Measurements from ENCODE around the gene PRKCA. TPM values are rescaled to one million over a fixed set of nuclear protein-coding genes. Genes with fewer than 3 reads are reported as not detected.
A peak's percentile ranks its signal among the peaks of the same experiment; 100 is the strongest.

Gene PRKCA
- total and polyA plus RNA-seq, 2 of the 13 experiments (the other 11 are each of a cell fraction or from before 2014, with no cell fraction given): 18.5 to 21.5 TPM

DNA sequence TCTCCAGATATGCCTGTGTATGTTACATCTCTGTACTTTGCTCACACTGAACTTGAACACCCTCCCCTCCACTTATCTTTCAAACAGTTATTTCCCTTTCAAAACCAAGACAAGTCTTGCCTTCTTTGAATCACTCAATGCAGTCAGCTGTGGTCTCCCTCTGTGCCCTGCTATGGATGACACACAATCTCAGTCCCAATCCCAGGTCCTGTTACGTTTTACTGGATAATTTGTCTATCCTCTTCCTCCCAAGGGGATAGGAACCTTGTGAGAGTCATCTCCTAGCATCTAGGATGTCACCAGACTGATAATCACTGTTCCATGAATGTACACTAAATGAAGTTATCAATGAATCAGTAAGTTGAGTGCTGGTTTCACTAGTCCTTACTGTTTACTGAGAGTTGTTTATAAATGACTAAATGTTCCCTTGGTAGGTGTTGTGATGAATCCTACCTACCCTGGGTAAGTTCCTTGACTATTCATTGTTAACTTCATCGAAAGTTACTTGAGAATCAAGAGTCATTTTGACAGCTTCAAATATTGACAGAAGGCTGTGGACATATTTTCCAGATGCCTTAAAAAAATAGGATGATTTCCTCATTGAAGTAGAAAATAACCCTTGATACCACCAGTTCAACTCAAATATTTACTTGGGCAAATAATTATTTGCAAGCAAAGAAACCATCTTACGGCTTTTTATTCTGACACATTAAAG lies 244.9 kb downstream of the PRKCA start (continued):
- TF ChIP-seq, protein P1, sequence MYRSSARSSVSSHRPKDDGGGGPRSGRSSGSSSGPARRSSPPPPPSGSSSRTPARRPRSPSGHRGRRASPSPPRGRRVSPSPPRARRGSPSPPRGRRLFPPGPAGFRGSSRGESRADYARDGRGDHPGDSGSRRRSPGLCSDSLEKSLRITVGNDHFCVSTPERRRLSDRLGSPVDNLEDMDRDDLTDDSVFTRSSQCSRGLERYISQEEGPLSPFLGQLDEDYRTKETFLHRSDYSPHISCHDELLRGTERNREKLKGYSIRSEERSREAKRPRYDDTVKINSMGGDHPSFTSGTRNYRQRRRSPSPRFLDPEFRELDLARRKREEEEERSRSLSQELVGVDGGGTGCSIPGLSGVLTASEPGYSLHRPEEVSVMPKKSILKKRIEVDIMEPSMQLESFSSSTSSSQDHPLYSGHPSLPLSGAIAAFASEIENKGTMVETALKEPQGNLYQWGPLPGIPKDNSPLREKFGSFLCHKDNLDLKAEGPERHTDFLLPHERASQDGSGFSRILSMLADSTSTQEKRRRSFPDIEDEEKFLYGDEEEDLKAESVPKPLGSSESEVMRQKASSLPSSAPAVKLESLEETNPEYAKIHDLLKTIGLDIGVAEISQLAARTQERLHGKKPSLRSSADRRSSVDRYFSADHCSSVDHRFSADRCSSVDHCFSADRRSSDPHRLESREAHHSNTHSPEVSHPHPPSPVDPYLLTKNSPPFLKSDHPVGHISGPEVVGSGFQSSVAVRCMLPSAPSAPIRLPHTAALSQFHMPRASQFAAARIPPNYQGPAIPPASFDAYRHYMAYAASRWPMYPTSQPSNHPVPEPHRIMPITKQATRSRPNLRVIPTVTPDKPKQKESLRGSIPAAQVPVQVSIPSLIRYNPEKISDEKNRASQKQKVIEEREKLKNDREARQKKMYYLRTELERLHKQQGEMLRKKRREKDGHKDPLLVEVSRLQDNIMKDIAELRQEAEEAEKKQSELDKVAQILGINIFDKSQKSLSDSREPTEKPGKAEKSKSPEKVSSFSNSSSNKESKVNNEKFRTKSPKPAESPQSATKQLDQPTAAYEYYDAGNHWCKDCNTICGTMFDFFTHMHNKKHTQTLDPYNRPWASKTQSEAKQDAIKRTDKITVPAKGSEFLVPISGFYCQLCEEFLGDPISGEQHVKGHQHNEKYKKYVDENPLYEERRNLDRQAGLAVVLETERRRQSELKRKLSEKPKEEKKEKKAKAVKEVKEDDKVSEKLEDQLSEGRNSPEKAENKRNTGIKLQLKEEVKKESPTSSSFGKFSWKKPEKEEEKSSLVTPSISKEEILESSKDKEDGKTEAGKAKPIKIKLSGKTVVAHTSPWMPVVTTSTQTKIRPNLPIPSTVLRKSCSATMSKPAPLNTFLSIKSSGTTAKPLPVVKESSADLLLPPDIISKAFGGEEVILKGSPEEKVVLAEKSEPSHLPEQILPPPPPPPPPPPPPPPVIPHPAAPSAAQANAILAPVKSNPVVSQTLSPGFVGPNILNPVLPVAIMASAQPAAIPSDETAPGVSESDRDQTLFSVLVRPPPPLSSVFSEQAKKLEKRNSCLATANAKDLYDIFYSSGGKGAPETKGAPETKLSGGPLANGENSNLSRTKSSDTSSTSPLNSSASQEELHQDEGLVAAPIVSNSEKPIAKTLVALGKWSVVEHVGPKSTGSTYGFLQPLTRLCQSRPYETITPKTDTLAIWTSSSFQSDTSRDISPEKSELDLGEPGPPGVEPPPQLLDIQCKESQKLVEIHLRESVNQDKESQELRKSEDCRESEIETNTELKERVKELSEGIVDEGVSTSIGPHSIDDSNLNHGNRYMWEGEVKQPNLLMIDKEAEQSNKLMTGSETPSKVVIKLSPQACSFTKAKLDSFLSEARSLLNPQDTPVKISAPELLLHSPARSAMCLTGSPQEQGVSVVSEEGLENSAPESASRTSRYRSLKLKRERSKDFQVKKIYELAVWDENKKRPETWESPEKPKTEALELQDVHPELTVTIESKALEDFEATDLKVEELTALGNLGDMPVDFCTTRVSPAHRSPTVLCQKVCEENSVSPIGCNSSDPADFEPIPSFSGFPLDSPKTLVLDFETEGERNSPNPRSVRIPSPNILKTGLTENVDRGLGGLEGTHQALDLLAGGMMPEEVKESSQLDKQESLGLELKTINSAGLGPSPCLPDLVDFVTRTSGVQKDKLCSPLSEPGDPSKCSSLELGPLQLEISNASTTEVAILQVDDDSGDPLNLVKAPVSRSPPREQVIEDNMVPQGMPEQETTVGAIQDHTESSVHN (CRISPR knock-in tag; IDR thresholded peaks at IDR 0.05): no peak
- TF ChIP-seq AGO2 (optimal IDR thresholded peaks at IDR 0.05; ENCODE audit: low read depth, low read length): no peak
- TF ChIP-seq SP4 (CRISPR knock-in tag; IDR thresholded peaks at IDR 0.05): no peak
- no peak for TF ChIP-seq FOXC1 (CRISPR knock-in tag; IDR thresholded peaks at IDR 0.05; ENCODE audit: borderline replicate concordance)
- TF ChIP-seq ZNF335 (CRISPR knock-in tag; IDR thresholded peaks at IDR 0.05): no peak
- TF ChIP-seq, protein P2, sequence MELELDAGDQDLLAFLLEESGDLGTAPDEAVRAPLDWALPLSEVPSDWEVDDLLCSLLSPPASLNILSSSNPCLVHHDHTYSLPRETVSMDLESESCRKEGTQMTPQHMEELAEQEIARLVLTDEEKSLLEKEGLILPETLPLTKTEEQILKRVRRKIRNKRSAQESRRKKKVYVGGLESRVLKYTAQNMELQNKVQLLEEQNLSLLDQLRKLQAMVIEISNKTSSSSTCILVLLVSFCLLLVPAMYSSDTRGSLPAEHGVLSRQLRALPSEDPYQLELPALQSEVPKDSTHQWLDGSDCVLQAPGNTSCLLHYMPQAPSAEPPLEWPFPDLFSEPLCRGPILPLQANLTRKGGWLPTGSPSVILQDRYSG (CRISPR knock-in tag; IDR thresholded peaks at IDR 0.05): no peak
- TF ChIP-seq, protein P3, sequence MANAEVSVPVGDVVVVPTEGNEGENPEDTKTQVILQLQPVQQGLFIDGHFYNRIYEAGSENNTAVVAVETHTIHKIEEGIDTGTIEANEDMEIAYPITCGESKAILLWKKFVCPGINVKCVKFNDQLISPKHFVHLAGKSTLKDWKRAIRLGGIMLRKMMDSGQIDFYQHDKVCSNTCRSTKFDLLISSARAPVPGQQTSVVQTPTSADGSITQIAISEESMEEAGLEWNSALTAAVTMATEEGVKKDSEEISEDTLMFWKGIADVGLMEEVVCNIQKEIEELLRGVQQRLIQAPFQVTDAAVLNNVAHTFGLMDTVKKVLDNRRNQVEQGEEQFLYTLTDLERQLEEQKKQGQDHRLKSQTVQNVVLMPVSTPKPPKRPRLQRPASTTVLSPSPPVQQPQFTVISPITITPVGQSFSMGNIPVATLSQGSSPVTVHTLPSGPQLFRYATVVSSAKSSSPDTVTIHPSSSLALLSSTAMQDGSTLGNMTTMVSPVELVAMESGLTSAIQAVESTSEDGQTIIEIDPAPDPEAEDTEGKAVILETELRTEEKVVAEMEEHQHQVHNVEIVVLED (CRISPR knock-in tag; IDR thresholded peaks at IDR 0.05; ENCODE audit: borderline replicate concordance): no peak
- TF ChIP-seq POLR2G (IDR thresholded peaks at IDR 0.05; ENCODE audit: low read depth, low read length): no peak
- TF ChIP-seq, protein P4, sequence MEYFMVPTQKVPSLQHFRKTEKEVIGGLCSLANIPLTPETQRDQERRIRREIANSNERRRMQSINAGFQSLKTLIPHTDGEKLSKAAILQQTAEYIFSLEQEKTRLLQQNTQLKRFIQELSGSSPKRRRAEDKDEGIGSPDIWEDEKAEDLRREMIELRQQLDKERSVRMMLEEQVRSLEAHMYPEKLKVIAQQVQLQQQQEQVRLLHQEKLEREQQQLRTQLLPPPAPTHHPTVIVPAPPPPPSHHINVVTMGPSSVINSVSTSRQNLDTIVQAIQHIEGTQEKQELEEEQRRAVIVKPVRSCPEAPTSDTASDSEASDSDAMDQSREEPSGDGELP (IDR thresholded peaks at IDR 0.05; ENCODE audit: borderline replicate concordance, low read depth): peak; percentile 11; the same call in 1 of the 2 replicates
- no peak for TF ChIP-seq NFE2L1 (CRISPR knock-in tag; IDR thresholded peaks at IDR 0.05; ENCODE audit: borderline replicate concordance)
- peak; percentile 44 for TF ChIP-seq BCL6 (CRISPR knock-in tag; IDR thresholded peaks at IDR 0.05)
- TF ChIP-seq KDM5B (CRISPR knock-in tag; IDR thresholded peaks at IDR 0.05; ENCODE audit: borderline replicate concordance): no peak
- no peak for TF ChIP-seq ZNF615 (CRISPR knock-in tag; IDR thresholded peaks at IDR 0.05; ENCODE audit: borderline replicate concordance)
- peak; percentile 35; the same call in 1 of the 2 replicates for TF ChIP-seq ELF3 (CRISPR knock-in tag; IDR thresholded peaks at IDR 0.05)
- TF ChIP-seq ZNF441 (CRISPR knock-in tag; IDR thresholded peaks at IDR 0.05; ENCODE audit: borderline replicate concordance): no peak
- no peak for TF ChIP-seq PAX8 (CRISPR knock-in tag; IDR thresholded peaks at IDR 0.05; ENCODE audit: borderline replicate concordance)

All from HepG2 (cell line).